GM18868 (cell line): ENCODE data around the gene DRC7.

Experiments
- ATAC-seq: cut with Tn5 transposase; IDR thresholded peaks from one replicate; pipeline ENCODE4 v1.9.1; 2021; ENCODE audit warnings: mild to moderate bottlenecking, moderate library complexity; ENCODE audit not compliant: unreplicated experiment

DRC7 gene

GRCh38 chr16:57759541-57760356 lies 65.1 kb downstream of the DRC7 start:
- no peak for ATAC-seq

- ATAC-seq = no peak
Measured at GRCh38 chr16:57760357-57761160, 66.0 kb downstream of the DRC7 start.

GRCh38 chr16:57761301-57761700 lies 66.7 kb downstream of the DRC7 start:
- ATAC-seq = no peak

DNA sequence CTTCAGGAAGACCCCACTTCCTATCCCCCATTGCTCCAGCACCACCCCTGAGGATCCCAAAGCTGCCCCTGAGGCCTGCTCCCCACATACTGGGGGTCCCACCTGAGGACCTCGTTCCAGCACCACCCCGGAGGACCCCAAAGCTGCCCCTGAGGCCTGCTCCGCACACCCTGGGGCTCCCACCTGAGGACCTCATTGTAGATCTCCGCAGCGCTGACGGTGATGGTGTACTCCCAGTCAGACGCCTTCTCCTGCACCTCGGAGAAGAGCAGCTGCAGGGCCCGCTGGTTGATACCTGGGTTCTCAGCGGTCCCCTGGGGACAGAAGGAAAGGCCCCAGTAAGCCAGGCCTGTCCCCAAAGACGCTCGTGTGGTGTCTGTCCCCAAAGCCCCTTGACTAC lies 67.4 kb downstream of the DRC7 start:
- no peak for ATAC-seq

DNA sequence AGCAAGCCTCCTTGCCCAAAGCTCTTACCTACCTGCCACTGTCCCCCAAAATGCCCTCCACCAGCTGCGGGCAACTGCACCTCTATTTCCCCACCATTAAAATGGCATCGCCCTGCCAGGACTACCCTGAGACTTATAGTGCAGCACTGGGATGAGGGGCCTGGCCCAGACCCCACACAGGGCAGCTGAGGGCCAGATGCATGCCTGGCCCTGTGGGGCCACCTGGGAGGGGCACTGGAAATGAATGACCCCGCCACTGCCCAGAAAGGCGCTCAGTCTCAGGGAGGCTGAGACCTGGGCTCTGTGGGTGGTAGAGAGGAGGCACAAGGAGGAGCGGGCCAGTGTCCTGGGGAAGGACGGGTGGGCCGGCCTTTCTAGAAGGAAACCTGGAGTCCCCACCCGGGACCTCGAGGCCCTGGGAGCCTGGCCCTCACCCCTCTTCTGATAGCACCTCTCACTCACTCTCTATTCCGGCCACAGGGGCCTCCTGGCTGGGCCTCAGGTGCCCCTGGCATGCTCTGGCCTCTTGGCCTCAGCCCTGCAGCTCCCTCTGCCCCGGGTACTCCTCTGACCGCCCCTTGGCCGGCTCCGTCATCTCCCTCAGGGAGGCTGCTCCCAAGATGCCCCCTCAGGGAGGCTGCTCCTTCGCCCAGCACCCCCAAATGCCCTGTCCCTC lies 67.9 kb downstream of the DRC7 start:
- no peak for ATAC-seq

DNA sequence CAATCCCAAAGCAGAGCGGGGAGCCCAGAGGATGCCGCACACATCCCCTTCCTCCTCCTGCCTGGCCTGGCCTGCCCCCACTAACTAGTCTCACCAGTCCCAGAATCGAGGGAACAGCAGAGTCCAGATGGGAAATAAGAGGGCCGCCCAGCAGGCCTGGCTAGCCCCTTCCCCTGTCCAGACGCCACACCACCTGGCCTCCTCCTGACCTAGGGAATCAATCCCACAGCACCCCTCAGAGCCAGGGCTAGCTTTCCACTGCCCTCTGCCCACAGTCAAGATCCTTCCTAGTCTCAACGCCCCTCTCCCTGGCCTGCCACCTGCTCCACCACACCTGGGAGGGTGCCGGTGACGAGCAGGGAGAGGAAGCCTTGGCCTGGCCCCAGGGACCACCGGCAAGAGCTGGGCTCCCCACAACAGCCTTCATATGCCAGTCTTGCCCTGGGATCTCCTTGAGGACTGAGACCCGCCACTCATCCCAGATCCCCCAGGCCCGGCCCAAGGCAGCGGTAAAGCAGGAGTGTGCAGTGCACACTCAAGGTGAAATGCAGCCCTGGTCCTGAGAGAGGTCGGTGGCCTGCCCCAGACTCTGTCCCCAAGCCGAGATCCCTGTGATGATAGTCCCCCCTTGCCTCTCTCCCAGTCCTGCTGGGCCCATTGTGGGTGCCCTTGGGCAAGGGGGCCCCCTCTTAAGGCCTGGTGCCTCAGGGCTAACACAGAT lies 68.8 kb downstream of the DRC7 start:
- no peak for ATAC-seq

GRCh38 chr16:57764006-57764340 lies 69.4 kb downstream of the DRC7 start:
- ATAC-seq = no peak

DNA sequence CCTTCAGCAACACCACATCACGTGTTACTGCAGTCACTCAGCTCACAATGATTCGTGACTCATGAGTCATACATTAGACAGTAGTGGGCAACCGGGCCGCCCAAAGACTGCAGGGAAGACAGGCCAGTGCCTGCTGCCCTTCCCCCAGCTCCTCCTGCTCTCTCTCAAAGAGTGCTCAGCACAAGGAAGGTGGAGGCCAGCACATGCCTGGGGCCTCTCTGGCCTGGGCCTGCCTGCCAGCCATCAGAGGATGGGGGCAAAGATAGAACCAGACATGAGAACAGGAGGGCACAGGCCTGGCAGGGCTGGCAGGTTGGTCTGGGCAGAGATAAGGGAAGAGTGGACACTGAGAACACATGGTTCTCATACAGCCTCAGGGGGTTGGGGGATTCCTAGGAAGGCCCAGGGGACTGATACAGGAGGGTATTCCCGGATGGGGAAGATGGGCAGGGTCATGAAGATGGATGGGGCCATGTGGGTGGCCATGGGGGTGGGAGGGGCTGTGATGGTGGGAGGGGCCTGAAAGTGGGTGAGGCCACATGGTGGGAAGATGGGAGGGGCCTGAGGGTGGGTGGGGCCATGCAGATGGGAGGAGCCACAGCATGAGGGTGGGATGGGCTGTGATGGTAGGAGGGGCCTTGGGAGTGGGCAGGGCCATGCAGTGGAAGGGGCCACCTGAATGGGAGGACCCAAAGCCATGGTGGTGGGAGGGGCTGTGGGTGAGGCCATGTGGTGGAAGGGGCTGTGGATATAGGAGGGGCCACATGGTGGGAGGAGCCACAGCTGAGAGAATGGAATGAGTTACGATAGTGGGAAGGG lies 69.9 kb downstream of the DRC7 start:
- no peak for ATAC-seq

DNA sequence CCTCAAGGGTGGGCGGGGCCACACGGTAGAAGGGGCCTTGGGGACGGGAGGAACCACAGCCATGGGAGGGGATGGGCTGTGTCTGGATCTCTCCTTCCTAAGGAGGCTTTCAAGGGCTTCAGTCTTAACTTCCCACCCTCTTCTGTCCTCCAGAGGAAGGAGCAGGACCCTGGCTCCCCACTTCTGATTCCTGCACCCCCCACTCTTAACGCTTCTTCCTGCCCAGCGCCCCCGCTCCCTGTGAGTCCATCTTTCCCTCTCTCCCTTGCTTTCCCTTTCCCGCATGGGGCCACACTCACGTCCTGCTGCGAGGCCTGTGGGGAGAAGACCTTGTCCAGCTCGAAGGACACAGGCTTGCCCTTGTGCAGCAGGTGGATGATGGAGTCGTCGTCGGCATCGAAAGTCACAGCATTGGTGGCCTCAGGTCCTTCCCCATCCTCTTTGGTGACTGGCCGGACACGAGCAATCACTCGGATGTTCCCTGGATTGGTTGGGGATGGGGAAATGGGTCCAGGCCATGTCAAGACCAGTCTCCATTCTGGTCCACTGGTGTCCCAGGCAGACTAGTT lies 70.6 kb downstream of the DRC7 start:
- no peak for ATAC-seq

- no peak for ATAC-seq
Measured at GRCh38 chr16:57766714-57767348, 72.2 kb downstream of the DRC7 start.

DNA sequence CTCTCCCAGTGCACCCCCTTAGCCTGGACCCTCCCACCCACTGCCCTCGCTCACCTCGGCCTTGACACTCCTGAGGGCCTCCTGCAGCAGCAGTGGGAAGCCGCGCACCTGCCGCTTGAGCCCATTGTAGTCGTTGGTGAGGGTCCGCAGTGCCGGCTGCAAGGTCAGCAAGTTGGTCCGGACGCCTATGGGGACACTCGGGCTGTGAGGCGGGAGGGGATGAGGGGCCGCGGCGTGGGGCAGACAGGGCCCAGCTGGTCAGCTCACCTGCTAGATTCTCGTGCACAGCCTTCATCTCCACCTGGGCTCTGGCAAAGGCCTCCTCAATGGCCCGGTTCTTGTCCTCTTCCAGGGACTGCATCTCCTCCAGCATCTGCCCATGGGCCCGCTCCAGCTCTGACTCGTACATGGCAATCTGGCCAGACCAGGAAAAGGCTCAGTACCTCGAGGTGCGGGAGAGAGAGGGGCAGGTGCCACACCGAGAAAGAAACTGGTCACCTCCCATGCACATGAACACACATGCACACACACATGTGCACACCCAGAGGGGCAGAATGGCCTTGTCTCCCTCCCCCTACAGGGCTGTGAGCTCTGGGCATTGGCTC lies 75.0 kb downstream of the DRC7 start:
- ATAC-seq = no peak

- ATAC-seq = no peak
Measured at GRCh38 chr16:57770361-57770760, 75.8 kb downstream of the DRC7 start.

GRCh38 chr16:57771141-57771785 lies 76.7 kb downstream of the DRC7 start:
- ATAC-seq = no peak

DNA sequence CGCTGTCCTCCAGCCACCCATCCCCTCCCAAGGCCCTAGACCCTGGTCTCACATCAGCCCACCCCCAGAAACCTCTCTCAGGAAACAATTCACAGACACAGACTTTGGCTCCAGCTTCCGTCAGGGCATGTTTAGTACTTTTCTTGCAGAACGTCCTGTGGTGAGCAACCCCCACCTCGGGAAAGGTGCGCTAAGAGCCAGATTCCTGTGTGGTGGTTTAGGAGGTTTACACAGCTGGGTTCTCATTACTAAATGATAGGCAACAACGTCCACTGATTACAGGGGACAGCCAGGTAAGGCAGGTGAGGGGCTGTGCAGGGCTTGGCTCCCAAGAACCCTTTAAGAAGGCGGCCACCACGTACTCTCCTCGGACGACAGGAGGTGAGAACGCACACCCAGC lies 78.4 kb downstream of the DRC7 start:
- ATAC-seq = no peak

GRCh38 chr16:57773655-57774295 lies 79.2 kb downstream of the DRC7 start:
- ATAC-seq = no peak

DNA sequence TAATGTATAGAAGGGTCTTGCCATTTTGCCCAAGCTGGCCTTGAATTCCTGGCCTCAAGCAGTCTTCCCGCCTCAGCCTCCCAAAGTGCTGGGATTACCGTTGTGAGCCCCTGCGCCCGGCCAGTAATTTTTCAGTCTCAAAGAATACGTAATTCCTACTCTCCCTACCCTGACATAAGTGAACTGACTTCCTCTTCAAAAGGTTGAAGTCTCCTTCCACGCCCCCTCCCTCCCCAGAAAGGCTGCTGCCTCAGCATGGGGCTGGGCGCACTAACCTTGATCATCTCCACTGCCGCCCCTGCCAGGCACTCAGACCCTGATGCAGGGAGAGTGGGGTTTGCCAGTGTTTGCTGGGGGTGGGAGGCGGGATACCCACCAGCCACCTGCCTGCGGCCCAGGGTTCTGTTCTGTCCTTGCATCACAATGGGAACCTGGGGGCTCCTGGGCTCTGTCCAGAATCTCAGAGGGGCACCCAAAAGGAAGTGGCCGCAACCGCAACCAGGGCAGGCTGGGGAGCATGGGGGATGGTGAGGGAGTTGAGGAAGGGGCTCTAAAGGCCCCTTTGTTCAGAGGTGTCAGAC lies 80.2 kb downstream of the DRC7 start:
- no peak for ATAC-seq

- no peak for ATAC-seq
Measured at GRCh38 chr16:57775661-57776469, 81.3 kb downstream of the DRC7 start.
